Kidney epithelial cell (primary cell): Measurements from ENCODE around the gene LMX1A. TPM values are rescaled to one million over a fixed set of nuclear protein-coding genes. Genes with fewer than 3 reads are reported as not detected.

Experiments
- DNase-seq: peaks from one replicate; pipeline ENCODE4 v3.0.0-alpha.2; 2010; ENCODE audit warnings: low read depth
- H3K27me3 ChIP-seq: 2 replicates; pipeline ENCODE4 v1.6.0; 2011; ENCODE audit warnings: low read length; ENCODE audit not compliant: control insufficient read depth, insufficient read depth
- H3K36me3 ChIP-seq: 2 replicates; pipeline ENCODE4 v1.5.1; 2011; ENCODE audit warnings: low read length; ENCODE audit not compliant: control insufficient read depth, insufficient read depth
- H3K4me3 ChIP-seq: 2 replicates; pipeline ENCODE4 v1.5.1; 2011; ENCODE audit warnings: low read depth, mild to moderate bottlenecking, control low read depth, low read length
- CTCF ChIP-seq: IDR thresholded peaks from 2 replicates; pipeline ENCODE4 v1.5.1; 2011; ENCODE audit warnings: mild to moderate bottlenecking, moderate library complexity, low read length, control low read depth, inconsistent platforms; ENCODE audit not compliant: insufficient read depth, poor library complexity, severe bottlenecking
- total RNA-seq: library from RNA; depleted of rRNA; stranded (reverse); fragments of >200 nt; gene quantifications from 2 replicates; pipeline ENCODE4 v1.2.3, GENCODE V29; 2015

LMX1A gene
- total RNA-seq, 1 donor from 2014 or later, result not detected

DNA sequence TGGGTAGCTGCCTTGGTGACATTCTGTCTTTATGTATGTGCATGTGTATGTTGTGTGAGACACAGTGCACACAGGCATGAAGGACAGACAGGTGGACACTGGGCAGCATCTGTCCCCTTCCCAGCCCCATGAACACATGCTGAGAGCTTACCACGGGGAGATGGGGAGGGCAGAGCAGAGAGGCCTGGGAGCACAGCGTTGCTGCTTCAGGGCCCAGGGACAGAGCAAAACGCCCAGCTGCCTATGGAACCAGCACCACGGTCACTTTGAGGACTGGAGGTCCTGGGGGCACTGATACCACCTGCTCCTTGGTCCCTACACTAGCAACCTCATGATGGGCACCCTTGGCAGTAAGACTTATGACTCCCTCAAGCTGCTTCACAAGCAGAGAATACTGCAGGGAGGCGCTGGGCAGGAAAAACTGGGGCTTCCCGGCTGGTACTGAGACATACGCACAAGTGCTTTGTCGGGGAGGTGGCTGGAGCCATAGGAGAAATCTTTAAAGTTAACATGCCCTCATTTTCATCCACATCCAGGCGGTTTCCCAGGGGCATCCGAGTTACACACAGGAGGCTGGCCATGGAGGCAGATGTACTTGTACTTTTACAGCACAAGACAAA, 40.3 kb downstream of the LMX1A start:
- no peak overlapping the region for H3K4me3 ChIP-seq
- no peaks in the 10 kb centered on the region for H3K36me3 ChIP-seq
- H3K27me3 ChIP-seq, result no peaks in the 10 kb centered on the region
- no peak for TF ChIP-seq CTCF
- DNase-seq, result no peak

GRCh38 chr1:165315481-165315880, 41.0 kb downstream of the LMX1A start:
- H3K27me3 ChIP-seq, result no peaks in the 10 kb centered on the region
- no peak overlapping the region for H3K4me3 ChIP-seq
- H3K36me3 ChIP-seq, result no peaks in the 10 kb centered on the region
- DNase-seq, result no peak
- TF ChIP-seq CTCF, result no peak

GRCh38 chr1:165313903-165314302, 42.6 kb downstream of the LMX1A start:
- Histone ChIP-seq H3K36me3 (no peaks in the 10 kb centered on the region), H3K27me3 (no peaks in the 10 kb centered on the region), H3K4me3 (no peak overlapping the region)
- DNase-seq, result no peak
- TF ChIP-seq CTCF, result no peak

DNA sequence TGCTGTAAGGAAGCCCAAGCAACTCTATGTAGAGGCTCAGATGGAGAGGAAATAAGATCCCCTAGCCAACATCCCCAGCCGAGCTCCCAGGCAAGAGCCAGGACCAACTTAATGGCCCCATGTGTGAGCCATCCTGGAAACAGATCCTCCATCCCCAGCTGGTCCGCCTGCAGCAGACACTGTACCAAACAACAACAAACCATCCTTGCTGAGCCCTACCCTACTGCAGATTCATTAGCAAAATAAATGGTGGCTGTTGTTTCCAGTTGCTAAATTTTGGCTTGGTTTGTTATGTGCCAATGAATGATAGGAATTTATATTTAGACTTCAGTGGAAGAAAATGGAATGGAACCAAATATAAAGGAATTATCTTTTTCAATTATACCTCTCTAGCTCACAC, 43.9 kb downstream of the LMX1A start:
- no peak for TF ChIP-seq CTCF
- Histone ChIP-seq H3K4me3 (no peak overlapping the region), H3K36me3 (no peaks in the 10 kb centered on the region), H3K27me3 (no peaks in the 10 kb centered on the region)
- DNase-seq, result no peak

- H3K36me3 ChIP-seq, result no peaks in the 10 kb centered on the region
- H3K27me3 ChIP-seq, result no peaks in the 10 kb centered on the region
- no peak overlapping the region for H3K4me3 ChIP-seq
- TF ChIP-seq CTCF, result no peak
- DNase-seq, result no peak
Observed at GRCh38 chr1:165306543-165307434, 49.7 kb downstream of the LMX1A start.
